ENCODE data around the gene PARD3B.

PARD3B gene

DNA sequence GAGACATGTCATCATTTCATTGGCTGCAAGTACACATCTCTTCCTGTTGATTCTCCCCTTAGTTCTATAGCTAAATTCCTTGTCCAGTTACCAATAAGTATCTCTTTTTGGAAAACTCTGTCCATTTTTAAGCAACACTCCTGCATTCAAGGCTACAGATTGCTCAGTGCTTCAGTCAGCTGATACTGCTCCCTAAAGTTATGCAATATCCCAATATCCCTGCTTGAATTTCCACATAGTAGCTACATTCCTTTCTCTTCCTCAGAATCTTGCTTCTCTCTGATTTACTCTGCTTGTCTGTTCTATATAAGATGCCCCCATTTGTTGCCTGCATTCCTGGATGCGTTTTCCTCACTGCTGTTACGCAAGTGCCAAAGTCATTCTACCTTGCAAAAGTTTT, 109.8 kb downstream of the PARD3B start:
- peak; percentile 41 for DNase-seq (ENCODE audit: low read depth)

DNA sequence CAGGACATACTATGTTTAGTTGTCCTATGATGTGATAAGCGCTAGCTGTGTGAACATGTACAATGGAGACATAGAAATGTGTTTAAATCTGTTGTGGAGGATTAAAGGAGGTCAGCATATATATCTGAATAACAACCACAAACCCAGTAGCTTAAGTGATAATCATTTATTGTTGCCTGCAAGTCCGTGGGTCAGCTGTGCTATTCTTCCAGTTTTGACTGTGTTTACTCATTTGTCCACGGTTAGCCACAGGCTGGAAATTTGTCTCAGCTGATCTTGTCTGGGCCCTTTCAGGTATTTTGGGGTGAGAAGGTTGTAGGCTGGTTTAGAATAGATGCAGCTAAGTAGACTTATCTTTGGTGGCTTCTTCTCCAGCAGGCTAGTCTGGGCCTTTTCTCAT, 110.4 kb downstream of the PARD3B start:
- no peak for DNase-seq (ENCODE audit: low read depth)

DNA sequence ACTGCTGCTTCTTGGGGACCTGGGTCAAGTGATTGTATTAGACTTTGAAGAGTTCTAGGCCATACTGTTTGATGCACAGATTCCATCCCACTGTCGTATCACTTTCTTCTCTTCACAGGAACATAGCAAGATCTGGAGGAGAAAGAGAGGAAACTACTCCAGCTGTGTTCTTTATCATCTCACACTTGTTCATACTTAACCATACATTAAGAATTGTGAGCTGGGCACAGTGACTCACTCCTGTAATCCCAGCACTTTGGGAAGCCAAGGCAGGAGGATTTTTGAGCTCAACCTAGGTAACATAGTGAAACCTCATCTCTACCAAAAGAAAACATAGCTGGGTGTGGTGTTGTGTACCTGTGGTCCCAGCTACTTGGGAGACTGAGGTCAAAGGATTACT, 111.7 kb downstream of the PARD3B start:
- DNase-seq (ENCODE audit: low read depth): no peak

DNA sequence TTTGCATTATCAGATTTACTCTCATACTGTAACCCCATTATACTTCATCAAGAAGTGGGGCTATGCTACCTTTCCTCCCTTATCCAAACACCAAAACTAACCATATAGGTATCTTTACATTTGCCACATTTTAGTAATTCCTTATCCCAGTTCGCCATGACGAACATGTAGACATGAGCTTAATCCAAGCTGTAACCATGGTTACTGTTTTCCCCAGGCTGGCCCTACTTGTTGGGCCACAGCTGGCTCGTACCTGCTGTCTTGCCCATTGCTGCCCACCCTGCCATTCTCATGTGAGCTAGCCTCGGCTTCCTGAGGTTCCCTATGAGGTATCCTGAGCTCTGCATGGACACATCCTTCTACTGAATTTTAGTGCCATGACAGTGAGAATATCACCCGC, 117.7 kb downstream of the PARD3B start:
- no peak for DNase-seq (ENCODE audit: low read depth)

DNA sequence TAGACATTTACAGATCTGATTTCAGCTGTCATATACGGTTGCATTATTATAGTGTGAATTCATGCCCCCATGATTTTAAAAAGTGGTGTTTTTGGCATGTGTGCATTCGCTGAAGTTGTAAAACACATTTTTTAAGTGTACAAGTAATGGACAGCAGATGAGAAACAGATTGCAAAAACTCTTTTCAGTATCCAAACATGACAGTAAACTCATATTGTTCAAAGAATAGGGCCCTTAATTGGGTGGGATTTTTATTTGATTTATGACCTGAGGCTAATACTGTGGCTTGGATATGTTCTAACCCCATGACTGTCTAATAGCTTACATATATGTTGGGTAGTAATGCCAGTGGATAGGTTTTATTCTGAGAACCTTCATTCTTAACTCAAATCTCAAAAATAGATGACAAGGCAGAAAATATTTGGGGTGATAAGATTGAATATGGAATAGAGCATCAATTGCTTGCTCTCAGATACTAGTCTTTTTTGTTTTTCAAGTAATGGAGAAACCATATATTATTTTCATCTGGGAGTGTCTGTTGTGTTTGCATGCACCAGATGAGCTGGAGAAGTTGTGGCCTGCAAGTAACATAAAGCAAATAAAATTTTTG, 118.6 kb downstream of the PARD3B start:
- no peak for DNase-seq (ENCODE audit: low read depth)

DNA sequence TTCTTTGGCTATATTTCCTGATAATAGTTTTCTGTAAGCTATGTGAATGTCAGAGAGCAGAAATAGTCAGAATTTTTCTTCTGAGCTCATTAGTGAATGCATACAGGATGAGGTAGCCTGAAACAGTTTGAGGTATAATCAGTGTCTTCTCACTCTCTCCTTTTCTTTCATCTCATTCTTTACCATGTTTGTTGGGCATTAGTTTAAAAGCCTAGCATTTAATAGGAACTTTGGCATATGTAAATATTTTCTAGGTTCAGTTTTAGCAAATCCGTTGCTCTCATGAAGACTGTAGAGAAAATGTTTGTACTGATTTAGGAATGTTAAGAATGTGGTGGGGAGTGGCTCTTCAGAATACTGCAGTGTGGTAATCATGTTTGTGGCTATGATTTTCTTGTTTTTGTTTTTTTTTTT, 119.4 kb downstream of the PARD3B start:
- no peak for DNase-seq (ENCODE audit: low read depth)

DNA sequence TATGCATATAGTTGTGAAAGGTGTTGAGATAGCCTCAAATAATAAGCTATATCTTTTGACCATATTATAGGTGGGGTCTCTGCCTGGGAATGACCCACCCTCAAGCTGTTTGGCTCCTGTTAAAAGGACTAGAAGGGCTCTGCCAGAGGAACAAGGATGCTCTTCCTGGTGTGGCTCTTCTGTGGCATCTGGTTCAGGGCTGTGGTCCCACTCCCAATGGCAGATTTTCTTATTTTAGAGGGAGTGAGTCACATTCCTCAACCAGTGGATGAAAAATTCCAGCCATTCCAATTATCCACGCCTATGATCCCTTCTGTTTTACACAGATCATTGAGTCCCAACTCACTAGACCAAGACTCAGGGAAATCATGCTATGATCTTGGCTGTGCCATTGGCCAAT, 119.9 kb downstream of the PARD3B start:
- peak; percentile 7 for DNase-seq (ENCODE audit: low read depth)

DNA sequence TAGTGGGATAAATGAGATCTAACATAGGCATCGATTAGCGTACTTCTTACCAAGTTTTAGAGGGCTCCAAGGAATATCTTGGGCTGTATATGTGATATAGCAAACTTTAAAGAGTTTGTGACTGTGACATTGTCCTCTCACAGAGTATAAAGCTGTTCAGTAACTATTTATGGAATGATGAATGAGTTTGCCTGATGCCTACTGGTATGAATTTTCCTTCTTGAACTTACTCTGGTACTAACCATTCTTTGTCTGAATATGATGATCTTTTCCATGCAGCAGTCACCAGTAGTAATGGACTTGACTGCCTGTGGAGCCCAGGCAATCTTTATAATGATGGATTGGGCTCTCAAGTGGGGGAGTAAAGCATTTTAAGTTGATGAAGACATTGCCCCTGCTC, 120.5 kb downstream of the PARD3B start:
- DNase-seq (ENCODE audit: low read depth): no peak

DNA sequence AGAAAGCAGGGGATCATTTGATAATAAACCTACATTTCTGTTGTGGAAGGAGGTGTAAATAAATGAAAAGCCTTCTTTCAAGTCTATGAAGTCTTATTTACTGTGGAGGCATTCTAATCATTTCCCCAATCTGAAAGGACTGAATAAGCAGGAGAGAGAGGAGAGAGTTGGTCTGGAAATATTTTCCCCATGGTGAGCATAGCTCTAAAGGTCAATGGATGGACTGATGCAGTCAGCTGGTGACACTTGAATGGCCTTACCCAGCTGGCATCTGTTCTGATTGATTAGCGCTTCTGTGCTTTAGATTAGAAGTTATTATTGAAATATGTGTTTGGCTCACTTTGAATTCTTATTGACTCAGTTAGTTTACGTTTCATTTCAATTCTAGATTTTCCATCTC, 122.7 kb downstream of the PARD3B start:
- DNase-seq (ENCODE audit: low read depth): no peak

DNA sequence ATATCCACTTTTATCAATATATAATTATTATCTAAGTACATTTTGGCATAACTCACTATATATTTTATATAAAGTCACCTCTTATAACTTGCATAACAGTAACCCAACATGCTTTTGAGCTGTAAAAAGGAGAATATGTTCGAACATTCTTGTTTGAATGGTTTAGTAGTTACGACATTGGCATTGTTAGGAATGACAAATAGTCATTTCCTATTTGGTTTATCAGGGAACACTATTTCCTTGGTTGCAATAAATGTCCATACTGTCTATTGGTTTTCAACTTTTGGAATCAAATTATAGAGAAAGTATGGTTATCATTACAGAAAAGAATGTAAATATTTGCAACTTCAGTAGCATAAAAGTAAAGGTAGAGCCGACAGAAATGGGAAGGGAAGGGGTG, 124.1 kb downstream of the PARD3B start:
- DNase-seq (ENCODE audit: low read depth): no peak

DNA sequence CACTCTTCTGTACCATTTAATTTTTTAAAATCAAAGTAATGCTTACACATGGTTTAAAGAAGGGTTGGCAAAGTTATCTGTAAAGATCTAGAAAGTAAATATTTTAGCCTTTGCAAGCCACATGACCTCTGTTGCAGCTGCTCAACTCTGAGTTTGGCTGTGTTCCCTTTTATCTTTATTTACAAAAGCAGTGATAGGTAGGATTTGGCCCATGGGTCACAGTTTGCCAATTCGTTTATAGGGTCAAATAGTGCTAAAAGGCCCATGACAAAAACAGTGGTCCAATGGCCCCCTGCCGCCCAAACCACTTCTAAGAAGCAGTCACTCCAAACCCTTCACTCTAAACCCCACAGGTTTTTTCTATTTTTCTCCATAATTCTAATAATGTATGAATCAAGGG, 124.8 kb downstream of the PARD3B start:
- no peak for DNase-seq (ENCODE audit: low read depth)

DNA sequence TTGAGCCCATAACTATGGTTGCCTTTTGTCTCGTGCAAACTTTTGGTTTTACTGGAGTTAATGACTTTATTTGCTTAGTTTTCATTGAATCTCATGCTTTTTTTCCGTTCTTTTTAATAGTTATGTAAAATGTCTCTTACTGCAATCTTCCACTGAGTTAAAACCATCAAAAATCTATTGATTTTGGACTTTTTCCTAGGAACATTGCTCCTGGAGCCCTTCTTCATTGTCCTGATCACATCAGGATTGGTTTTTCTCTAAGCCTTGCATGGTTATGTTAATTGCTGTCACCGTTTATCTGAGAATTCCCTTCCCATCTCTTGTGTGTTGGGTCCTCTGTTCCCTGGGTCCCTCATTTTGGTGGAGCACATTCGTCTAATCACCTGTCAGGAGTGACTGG, 125.5 kb downstream of the PARD3B start:
- no peak for DNase-seq (ENCODE audit: low read depth)

DNA sequence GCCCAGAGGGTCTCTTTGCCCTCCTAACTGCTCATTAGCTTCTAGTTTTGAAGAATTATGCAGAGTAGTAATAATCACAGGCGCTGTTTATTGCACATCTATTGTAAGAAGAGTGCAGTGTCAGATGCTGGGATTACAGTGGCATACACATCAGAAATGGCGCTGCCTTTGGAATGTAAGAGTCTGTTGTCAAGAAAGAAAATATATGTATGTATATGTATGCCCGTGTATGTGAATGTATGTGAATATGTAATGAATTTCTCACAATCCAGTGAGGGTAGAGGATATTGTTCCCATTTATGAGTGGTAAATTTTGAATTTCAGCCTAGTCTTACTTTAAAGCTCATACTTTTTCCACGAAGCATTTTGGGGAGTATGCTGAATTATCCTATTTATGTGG, 127.5 kb downstream of the PARD3B start:
- DNase-seq (ENCODE audit: low read depth): no peak

DNA sequence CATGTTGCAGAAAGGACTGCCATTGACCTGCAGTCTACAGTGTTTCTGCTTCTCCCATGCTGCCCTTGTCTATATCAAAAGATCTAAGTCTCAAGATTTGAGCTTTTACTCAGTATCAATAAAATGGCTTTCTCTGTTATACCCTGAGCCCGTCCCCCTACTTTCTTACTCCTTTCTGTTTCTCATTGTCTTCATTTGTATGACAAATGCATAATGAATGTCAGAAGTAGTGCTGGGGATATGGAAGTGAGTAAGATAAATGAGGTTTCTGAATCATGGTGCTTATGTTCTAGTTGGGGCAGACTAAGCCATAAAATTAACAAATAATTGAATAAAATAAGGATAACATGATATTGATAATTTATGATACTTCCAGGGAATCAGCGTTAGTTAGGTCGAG, 128.6 kb downstream of the PARD3B start:
- peak; percentile 13 for DNase-seq (ENCODE audit: low read depth)

DNA sequence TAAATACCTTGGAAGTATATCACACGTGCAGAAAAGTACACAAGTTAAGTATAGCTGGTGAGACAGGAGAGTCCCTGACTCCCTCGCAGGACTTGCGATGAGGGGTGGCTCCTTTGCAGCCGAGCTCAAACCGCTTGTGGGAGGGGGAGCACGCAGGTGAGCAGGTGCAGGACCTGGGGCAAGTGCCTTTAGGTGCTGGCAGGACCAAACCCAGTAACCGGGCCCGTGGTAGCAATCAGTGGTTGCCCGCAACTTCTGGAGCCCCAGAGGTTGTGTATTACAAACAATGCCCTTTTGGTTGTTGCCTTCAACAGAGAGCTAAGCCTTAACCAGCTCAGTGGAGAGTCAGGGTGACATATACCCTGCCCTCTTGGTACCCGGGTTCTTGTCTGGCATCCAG, 132.8 kb downstream of the PARD3B start:
- no peak for DNase-seq (ENCODE audit: low read depth)

DNA sequence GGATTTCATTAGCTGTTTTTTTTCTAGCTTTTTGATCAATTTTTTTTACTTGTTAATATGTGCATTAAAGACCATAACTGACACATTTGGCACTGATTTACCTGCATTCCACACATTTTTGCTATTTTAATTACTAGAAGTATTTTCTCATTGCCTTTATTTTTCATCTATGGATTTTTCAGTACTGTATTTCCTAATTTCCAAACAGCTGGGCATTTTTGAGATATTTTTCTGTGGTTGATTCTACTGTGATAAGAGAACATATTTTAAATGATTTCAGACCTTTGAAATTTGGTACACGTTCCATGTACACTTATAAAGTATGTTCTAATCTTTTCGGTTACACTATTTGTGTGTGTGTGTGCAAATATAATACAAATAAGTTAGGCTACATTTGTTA, 135.3 kb downstream of the PARD3B start:
- DNase-seq (ENCODE audit: low read depth): no peak

DNA sequence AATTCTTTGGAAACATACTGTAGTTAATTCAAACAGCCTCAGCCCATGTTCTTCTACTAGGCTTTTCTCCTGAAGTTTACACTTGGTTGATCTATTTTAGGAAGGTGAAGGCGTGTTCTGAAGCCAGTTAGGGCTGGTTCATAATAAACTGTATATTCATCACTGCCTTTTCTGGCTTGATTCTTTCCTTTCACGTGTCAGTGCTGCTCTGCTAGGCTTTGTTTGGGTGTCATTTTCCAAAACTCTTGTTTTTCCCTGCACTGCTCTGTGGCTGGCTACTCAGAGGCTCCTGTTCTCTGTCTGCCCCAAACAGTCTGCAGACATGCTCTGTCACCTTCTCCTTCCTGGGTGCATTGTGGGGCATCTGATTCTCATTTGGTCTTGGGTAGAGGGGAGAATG, 136.1 kb downstream of the PARD3B start:
- DNase-seq (ENCODE audit: low read depth): no peak

DNA sequence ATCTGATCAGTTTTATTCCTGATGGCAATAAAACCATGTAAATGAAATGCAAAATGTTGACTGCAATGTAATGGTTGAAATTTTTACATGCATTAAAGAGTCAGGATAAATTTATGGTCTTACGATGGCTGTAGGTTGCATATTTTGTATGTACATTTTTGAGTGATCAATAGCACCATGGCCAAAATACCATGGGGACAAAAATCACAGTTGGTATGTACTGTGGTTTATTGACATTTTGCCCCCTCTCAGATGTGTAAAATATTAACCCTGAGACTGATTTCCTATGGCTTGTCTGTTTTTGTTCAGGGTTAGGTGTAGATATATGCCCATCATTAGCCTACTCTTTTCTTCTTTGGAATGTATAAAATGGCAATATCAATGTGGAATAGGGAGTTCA, 138.1 kb downstream of the PARD3B start:
- no peak for DNase-seq (ENCODE audit: low read depth)

DNA sequence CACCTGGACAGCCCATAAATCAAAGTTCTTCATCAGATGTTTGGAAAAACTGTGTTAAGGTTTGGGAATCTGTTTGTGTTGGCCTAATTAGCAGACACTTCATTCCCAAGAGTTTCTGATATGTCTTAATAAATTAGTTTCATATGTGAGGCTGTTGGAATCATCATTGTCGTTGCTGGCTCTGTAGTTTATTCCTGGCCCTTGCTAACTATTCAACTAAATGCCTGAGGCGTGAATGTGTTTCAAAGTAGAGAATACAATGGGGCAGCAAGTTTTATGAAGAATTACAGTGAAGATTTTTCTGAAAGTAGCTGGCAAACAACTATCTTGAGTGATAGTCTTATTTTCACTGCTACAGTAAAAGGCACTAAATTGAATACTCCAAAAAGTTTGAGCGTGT, 141.1 kb downstream of the PARD3B start:
- no peak for DNase-seq (ENCODE audit: low read depth)

DNA sequence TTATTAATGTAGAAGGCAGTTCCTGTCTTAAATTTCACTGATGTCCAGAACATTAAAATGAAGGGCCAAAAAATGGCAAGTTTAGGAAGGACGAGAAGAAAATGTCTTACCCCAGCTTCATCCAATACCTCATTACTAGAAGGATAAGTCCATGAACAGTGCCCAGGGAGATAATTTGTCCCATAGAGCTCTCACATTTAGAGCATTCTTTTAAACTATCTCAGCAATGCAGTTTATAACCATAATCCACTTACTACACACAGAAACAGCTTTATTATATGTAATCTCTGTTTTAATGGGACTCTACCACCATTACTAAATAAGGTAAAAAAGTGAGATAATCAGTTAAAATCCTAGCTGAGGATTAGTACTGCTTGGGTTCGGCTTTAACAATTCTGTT, 142.5 kb downstream of the PARD3B start:
- DNase-seq (ENCODE audit: low read depth): no peak

DNA sequence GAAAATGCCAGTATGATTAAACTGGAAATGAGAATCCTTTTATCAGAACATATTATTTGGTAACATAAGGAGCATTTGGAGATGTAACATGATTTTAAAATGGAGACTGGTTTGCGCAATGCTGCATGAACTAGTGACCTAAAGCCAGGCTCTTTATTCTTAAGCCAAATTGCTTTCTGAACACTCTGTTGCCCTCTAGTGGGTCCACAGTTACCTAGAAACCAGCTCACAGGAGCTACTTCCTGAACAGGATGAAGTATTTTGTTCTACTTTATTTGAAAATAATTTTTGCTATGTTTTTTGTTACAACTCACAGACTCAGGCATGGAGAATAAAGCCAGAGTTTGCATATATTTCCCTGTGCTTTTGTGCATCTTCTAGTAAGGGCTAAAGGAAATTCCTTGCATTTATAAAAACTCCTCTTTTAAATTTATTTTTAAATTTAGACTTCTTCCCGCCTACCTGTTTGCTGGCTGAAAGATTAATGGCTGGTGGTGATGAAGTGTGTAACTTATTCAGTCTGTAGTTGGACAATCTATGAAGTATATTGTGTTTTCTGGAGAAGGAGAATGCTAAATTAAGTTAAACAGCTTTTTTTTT, 146.7 kb downstream of the PARD3B start:
- DNase-seq (ENCODE audit: low read depth): peak; percentile 83

DNA sequence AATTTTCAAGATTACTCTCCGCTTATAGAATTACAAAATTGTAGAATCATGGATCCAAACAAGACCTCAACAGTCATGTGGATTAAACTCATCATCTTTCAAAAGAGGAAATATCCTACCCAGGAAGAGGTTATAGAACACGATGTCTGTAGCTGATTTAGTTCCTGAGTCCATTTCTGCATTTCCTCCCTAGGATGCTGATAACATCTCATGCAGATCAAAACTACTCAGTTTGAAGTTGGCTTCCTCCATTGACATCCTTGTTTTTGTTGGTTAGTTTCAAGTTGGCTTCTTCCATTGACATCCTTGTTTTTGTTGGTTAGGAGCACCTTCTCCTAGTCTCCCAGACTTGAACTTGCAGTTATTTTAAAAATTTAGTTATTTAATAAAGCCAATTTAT, 147.5 kb downstream of the PARD3B start:
- DNase-seq (ENCODE audit: low read depth): no peak

DNA sequence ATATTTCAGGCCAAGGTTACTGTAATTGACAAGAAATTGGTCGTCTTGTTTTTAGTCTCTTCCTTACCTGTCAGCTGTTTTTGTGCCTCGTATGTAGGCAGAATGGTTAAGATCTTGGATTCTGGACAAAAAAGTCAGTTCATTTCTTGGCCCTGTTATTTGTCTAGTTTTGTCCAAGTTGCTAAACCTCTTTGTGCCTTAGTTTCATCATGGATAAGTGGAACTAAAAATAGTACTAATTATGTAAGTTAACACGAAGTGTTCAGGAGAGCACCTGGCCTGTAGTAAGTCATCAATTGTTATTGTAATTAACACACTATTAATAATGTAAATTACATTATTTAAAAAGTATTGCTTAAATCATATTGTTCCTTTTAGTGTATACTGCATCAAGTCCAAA, 148.0 kb downstream of the PARD3B start:
- DNase-seq (ENCODE audit: low read depth): no peak

DNA sequence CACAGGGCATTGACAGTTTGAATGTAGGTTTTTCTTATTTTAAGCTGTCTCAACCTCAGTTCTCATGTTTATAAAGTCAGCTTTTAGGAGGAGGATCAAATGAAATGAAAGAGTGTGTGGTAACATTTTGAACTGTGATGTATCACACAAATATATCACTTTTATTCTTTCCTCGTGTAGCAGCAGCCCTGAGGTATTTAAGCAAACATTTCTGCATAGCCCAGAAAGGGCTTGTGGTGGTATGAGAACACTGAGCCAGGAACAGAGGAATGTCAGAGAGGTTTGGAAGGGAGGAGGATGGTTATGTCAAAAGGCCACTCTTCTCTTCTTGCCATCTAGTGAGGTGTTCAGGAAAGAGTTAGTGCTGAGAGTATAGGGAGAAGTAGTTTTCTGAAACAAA, 150.2 kb downstream of the PARD3B start:
- no peak for DNase-seq (ENCODE audit: low read depth)

DNA sequence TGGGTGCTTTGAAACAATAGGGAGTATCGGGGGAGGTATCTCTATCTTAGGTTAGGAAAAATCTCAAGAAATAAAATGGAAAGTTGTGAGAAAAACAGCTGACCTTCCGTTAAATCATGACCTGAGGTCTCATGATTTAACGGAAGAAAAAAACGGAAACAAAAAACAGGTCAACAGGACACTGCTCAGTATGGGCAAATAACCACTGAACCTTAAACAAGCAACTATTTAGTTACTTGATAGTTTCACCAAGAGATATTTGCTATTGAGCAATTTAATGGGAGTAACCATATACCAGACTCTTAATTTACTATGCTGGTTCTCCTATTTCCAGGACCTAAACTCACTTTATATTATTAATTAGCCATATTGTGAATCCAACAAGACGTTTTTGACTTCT, 150.8 kb downstream of the PARD3B start:
- no peak for DNase-seq (ENCODE audit: low read depth)
